Measurements from ENCODE around the gene CCNL1.

DNA sequence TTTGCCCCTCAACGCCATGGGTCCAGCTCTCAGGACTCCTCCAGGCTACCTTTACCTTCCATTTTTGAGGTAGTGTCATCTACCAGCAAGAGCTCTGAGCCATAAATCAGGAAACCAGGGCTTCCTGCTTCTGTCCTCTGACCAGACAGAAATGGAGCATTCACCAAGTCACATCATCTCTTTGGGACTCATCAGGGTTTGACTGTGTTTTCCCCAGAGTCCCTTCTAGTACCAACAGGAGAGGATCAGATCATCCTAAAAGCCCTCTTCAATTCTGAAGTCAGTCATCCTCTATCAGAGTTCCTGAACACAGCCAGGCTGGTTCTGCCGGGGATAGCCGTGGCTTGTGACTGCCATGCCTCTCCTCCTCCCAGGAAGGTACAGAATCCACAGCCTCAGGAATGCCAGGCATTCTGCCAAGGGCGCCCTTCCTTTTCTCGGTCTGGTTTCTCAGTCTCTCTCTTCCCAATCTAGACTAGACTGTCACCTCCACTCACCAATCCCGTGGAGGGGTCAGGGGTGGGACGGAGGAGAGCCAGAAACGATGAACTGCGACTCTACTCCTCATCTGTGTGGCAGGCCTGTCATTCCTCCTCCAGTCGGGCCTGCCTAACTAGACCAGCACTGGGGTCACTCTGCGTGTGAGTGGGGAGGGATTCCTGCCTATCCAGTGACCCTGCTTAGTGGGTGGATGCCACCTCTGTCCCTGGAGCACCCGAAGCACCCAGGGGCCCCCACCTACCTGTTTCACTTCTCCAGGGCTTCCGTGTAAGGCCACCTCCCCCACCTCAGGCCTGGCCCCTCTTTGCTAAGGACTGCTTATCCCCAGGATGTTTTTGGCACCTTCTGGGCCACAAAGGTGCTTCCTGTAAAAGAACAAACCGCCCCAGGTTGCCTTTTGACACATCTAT, 30.9 kb downstream of the CCNL1 start:
- TF ChIP-seq, protein P1, sequence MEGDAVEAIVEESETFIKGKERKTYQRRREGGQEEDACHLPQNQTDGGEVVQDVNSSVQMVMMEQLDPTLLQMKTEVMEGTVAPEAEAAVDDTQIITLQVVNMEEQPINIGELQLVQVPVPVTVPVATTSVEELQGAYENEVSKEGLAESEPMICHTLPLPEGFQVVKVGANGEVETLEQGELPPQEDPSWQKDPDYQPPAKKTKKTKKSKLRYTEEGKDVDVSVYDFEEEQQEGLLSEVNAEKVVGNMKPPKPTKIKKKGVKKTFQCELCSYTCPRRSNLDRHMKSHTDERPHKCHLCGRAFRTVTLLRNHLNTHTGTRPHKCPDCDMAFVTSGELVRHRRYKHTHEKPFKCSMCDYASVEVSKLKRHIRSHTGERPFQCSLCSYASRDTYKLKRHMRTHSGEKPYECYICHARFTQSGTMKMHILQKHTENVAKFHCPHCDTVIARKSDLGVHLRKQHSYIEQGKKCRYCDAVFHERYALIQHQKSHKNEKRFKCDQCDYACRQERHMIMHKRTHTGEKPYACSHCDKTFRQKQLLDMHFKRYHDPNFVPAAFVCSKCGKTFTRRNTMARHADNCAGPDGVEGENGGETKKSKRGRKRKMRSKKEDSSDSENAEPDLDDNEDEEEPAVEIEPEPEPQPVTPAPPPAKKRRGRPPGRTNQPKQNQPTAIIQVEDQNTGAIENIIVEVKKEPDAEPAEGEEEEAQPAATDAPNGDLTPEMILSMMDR (optimal IDR thresholded peaks at IDR 0.05 in 1 of 3, IDR thresholded peaks at IDR 0.05 in 1 of 3, conservative IDR thresholded peaks at IDR 0.05 in 1 of 3; ENCODE audit: extremely low read depth in 1 of 3, insufficient read depth in 2 of 3, low read length in 3 of 3) = no peak
- TF ChIP-seq EZH2 (IDR thresholded peaks at IDR 0.05; ENCODE audit: low read length) = no peak
